Esophagus muscularis mucosa (tissue), 4 donors: ENCODE data around the gene EXOSC5. TPM values are rescaled to one million over a fixed set of nuclear protein-coding genes. Genes with fewer than 3 reads are reported as not detected.

Experiments
- DNase-seq: peaks from one replicate; pipeline ENCODE4 v3.0.0-alpha.2; 2017; ENCODE audit errors: extremely low spot score
- H3K27ac ChIP-seq, 4 donors: fragments of 200-600 bp; sonication (generic); replicated peaks in 1 of 4; 1 replicate in 3 of 4; 2 replicates in 1 of 4; pipeline ENCODE4 v1.5.1; 2016 to 2019; ENCODE audit warnings: mild to moderate bottlenecking in 1 of 4
- H3K27me3 ChIP-seq, 4 donors: fragments of 200-600 bp; sonication (generic); one replicate each; pipeline versions ENCODE4 v1.5.1 to v1.6.0; 2016 to 2019
- H3K36me3 ChIP-seq, 4 donors: fragments of 200-600 bp; sonication (generic); one replicate each; pipeline ENCODE4 v1.5.1; 2016 to 2019
- H3K4me1 ChIP-seq, 4 donors: fragments of 200-600 bp; sonication (generic); one replicate each; pipeline ENCODE4 v1.5.1; 2016 to 2019
- H3K4me3 ChIP-seq, 4 donors: fragments of 200-600 bp; sonication (generic); 1 replicate in 2 of 4; 2 replicates in 2 of 4; pipeline ENCODE4 v1.5.1; 2016 to 2019; ENCODE audit warnings: mild to moderate bottlenecking in 4 of 4, moderate library complexity in 1 of 4
- H3K9me3 ChIP-seq, 4 donors: fragments of 200-600 bp; sonication (generic); 1 replicate in 3 of 4; 2 replicates in 1 of 4; pipeline ENCODE4 v1.5.1; 2016 to 2019
- EP300 ChIP-seq: sonication (generic); formaldehyde crosslinking; IDR thresholded peaks from one replicate; pipeline ENCODE4 v1.6.1; 2017; ENCODE audit warnings: antibody characterized with exemption
- POLR2A ChIP-seq: fragments of 450-650 bp; IDR thresholded peaks from one replicate; pipeline ENCODE4 v1.6.1; 2017; ENCODE audit warnings: antibody characterized with exemption, moderate library complexity, mild to moderate bottlenecking, low read depth
- POLR2AphosphoS5 ChIP-seq, 2 donors: sonication (generic); formaldehyde crosslinking; IDR thresholded peaks; one replicate each; pipeline ENCODE4 v1.6.1; 2017; ENCODE audit warnings: antibody characterized with exemption in 2 of 2
- WGBS: methylation state at CpG from one replicate; pipeline ENCODE4 v1.1.5; 2018; 5-methylcytosine and 5-hydroxymethylcytosine counted together
- intact Hi-C: fragments of 100-400 bp; cut with DNase I; formaldehyde crosslinking; loops from one replicate; pipeline ENCODE4 v1.15.1; 2023
- total RNA-seq, 4 donors: library from RNA; depleted of rRNA; stranded (reverse); fragments of >200 nt; gene quantifications; one replicate each; pipeline versions ENCODE4 v1.1.0 to v1.2.1, GENCODE V29; 2016
- TF ChIP-seq, protein P1 (sequence below), 3 experiments: fragments of 200-600 bp in 2 of 3; fragments of 450-650 bp in 1 of 3; sonication (generic) in 2 of 3; IDR thresholded peaks; one replicate each; pipeline ENCODE4 v1.5.1; 2017 to 2019; ENCODE audit warnings: antibody characterized with exemption in 3 of 3, mild to moderate bottlenecking in 2 of 3, moderate library complexity in 1 of 3

EXOSC5 gene
- total RNA-seq, 4 donors from 2014 or later, result 11.2 to 15.2 (median 13.2) TPM

DNA sequence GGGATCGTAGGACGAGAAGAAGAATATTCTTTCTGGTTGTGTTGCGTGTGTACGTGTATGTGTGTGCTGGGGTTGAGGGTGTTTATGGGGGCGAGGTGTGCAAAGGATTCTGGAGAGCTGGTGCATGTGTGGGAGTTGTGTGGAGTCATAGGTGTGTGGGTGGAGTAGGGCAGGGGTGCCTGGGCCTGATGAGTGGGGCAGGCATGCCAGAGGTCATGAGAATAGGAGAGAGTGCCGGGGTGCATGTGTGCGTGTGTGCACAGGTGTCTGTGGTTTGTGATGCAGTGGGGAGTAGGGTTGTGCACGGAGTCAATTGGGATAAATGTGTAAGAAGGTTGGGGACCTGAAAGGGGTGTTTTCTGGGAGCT lies 20.2 kb downstream of the EXOSC5 start:
- peak overlapping the region; percentile 69 to 83 (median 72) for H3K27ac ChIP-seq
- peak overlapping the region; percentile 56 to 73 (median 64) for H3K4me3 ChIP-seq
- H3K36me3 ChIP-seq, result peaks cover 0 to 4% (median 2%) of the 10 kb centered on the region in 4 donors
- H3K9me3 ChIP-seq, result no peaks in the 10 kb centered on the region
- TF ChIP-seq POLR2AphosphoS5 (IDR thresholded peaks at IDR 0.05) (no peak), POLR2A (no peak), EP300 (no peak)
- TF ChIP-seq, protein P1, sequence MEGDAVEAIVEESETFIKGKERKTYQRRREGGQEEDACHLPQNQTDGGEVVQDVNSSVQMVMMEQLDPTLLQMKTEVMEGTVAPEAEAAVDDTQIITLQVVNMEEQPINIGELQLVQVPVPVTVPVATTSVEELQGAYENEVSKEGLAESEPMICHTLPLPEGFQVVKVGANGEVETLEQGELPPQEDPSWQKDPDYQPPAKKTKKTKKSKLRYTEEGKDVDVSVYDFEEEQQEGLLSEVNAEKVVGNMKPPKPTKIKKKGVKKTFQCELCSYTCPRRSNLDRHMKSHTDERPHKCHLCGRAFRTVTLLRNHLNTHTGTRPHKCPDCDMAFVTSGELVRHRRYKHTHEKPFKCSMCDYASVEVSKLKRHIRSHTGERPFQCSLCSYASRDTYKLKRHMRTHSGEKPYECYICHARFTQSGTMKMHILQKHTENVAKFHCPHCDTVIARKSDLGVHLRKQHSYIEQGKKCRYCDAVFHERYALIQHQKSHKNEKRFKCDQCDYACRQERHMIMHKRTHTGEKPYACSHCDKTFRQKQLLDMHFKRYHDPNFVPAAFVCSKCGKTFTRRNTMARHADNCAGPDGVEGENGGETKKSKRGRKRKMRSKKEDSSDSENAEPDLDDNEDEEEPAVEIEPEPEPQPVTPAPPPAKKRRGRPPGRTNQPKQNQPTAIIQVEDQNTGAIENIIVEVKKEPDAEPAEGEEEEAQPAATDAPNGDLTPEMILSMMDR (IDR thresholded peaks at IDR 0.05), result no peak
- peaks cover 20 to 44% (median 38%) of the 10 kb centered on the region in 4 donors for H3K4me1 ChIP-seq
- H3K27me3 ChIP-seq, result no peaks in the 10 kb centered on the region
- DNase-seq, result no peak
- 63% methylated on average over 8 of the region's 8 CpGs for WGBS
- intact Hi-C loops, result no loop called here

GRCh38 chr19:41376241-41376997 lies 20.7 kb downstream of the EXOSC5 start, which contains the start of gene TMEM91:
Gene TMEM91, plus strand, starts transcription at chr19:41376533. Its CDS starts 1,777 bp downstream, at chr19:41378310.
- peaks cover 0 to 1% (median 0%) of the 10 kb centered on the region in 4 donors for H3K36me3 ChIP-seq
- peak within 1 kb of the TSS; percentile 69 to 83 (median 72) for H3K27ac ChIP-seq
- no peaks in the 10 kb centered on the region for H3K27me3 ChIP-seq
- DNase-seq, result no peak
- intact Hi-C loops, result no loop called here
- H3K4me1 ChIP-seq, result peaks cover 20 to 44% (median 38%) of the 10 kb centered on the region in 4 donors
- peak within 1 kb of the TSS; percentile 56 to 73 (median 64) for H3K4me3 ChIP-seq
- TF ChIP-seq EP300 (no peak), POLR2A (no peak), POLR2AphosphoS5 (IDR thresholded peaks at IDR 0.05) (peak in 1 of 2 donors; percentile 16)
- TF ChIP-seq, protein P1 (IDR thresholded peaks at IDR 0.05), result no peak
- WGBS, result 6% methylated on average over 16 of the region's 47 CpGs
- H3K9me3 ChIP-seq, result no peaks in the 10 kb centered on the region

- peak; percentile 93 for DNase-seq
- H3K27me3 ChIP-seq, result no peaks in the 10 kb centered on the region
- H3K4me3 ChIP-seq, result no peak overlapping the region
- H3K9me3 ChIP-seq, result no peaks in the 10 kb centered on the region
- no peak for TF ChIP-seq EP300
- peak; percentile 69 for TF ChIP-seq POLR2AphosphoS5 (IDR thresholded peaks at IDR 0.05)
- TF ChIP-seq, protein P1 (IDR thresholded peaks at IDR 0.05), result no peak
- no peak for TF ChIP-seq POLR2A
- peaks cover 20 to 44% (median 38%) of the 10 kb centered on the region in 4 donors for H3K4me1 ChIP-seq
- WGBS, result 14% methylated on average over 12 of the region's 12 CpGs
- H3K36me3 ChIP-seq, result no peaks in the 10 kb centered on the region
- intact Hi-C loops, result no loop called here
- H3K27ac ChIP-seq, result peak overlapping the region in 3 of 4 donors; percentile 30 to 52 (median 42)
Measured at GRCh38 chr19:41373993-41374392, 23.2 kb downstream of the EXOSC5 start.

- H3K27me3 ChIP-seq, result no peaks in the 10 kb centered on the region
- H3K27ac ChIP-seq, result no peak overlapping the region
- no peak for DNase-seq
- intact Hi-C loops, result no loop called here
- no peak overlapping the region for H3K4me3 ChIP-seq
- H3K4me1 ChIP-seq, result peaks cover 20 to 35% (median 33%) of the 10 kb centered on the region in 4 donors
- H3K36me3 ChIP-seq, result peaks cover 0 to 4% (median 0%) of the 10 kb centered on the region in 4 donors
- no peak for TF ChIP-seq EP300
- TF ChIP-seq POLR2AphosphoS5 (IDR thresholded peaks at IDR 0.05), result no peak
- no peak for TF ChIP-seq POLR2A
- TF ChIP-seq, protein P1 (IDR thresholded peaks at IDR 0.05), result no peak
- no peaks in the 10 kb centered on the region for H3K9me3 ChIP-seq
- WGBS, result 73% methylated on average over 2 of the region's 2 CpGs
Measured at GRCh38 chr19:41372501-41372900, 24.7 kb downstream of the EXOSC5 start.
